HUES64 (cell line): ENCODE data around the gene ETNPPL.

ENCODE experiments used
- H3K27ac ChIP-seq: 2 replicates; pipeline ENCODE4 v1.7.0; 2013; ENCODE audit warnings: low read depth, low read length, inconsistent platforms
- H3K27me3 ChIP-seq: 2 replicates; pipeline ENCODE4 v1.6.1; 2013; ENCODE audit warnings: mild to moderate bottlenecking, low read length; ENCODE audit not compliant: insufficient read depth
- H3K36me3 ChIP-seq: 2 replicates; pipeline ENCODE4 v1.6.1; 2013; ENCODE audit warnings: mild to moderate bottlenecking, low read length; ENCODE audit not compliant: insufficient read depth
- H3K4me1 ChIP-seq: 2 replicates; pipeline ENCODE4 v1.6.1; 2013; ENCODE audit warnings: mild to moderate bottlenecking, low read length, moderate library complexity; ENCODE audit not compliant: insufficient read depth
- H3K4me3 ChIP-seq: 2 replicates; pipeline ENCODE4 v1.5.1; 2013; ENCODE audit warnings: mild to moderate bottlenecking, low read length, moderate library complexity
- H3K9ac ChIP-seq: 2 replicates; pipeline ENCODE4 v1.6.1; 2013; ENCODE audit warnings: mild to moderate bottlenecking, low read depth, low read length
- H3K9me3 ChIP-seq: 2 replicates; pipeline ENCODE4 v1.6.1; 2013; ENCODE audit warnings: low read depth, low read length; ENCODE audit not compliant: insufficient read depth
- WGBS: fragments of 150-250, 120-280 bp; methylation state at CpG from one replicate; pipeline ENCODE4 v1.1.7; 2013; ENCODE audit warnings: missing lambda C conversion rate; 5-methylcytosine and 5-hydroxymethylcytosine counted together

ETNPPL gene

GRCh38 chr4:108758498-108758897 is 4.4 kb downstream of the ETNPPL start:
- Histone ChIP-seq H3K4me1 (peaks cover 6% of the 10 kb centered on the region; the same call in 1 of the 2 replicates), H3K9ac (no peak overlapping the region), H3K27me3 (peaks cover 36% of the 10 kb centered on the region), H3K36me3 (no peaks in the 10 kb centered on the region), H3K9me3 (no peaks in the 10 kb centered on the region), H3K4me3 (no peak overlapping the region), H3K27ac (no peak overlapping the region)
- 98% methylated on average over 9 of the region's 9 CpGs for WGBS

- Histone ChIP-seq H3K9me3 (no peaks in the 10 kb centered on the region), H3K4me1 (no peaks in the 10 kb centered on the region), H3K36me3 (no peaks in the 10 kb centered on the region), H3K27me3 (no peaks in the 10 kb centered on the region), H3K4me3 (no peak overlapping the region), H3K27ac (no peak overlapping the region), H3K9ac (no peak overlapping the region)
Observed at GRCh38 chr4:108754327-108754726, 8.5 kb downstream of the ETNPPL start.

DNA sequence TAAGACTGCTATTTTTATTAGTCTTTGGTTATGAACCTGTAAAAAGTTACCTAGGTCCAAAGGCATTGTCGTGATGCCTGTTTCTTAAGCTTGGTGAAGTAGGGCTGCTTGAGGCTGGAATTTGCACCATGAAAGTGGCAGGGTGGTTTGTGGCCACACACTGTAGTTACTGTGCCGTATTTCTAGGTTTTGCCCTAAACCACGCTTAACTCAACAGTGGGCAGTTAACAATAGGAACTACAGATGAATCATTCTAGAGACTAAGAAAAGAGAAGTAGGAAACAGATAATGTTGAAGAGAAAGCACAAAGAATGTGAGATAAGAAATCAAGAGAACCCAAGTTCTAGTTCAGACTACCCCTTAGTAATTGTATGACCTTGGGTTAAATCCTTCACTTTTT is 11.5 kb downstream of the ETNPPL start:
- no peaks in the 10 kb centered on the region for H3K9me3 ChIP-seq
- H3K4me1 ChIP-seq, result no peaks in the 10 kb centered on the region
- no peak overlapping the region for H3K4me3 ChIP-seq
- H3K27me3 ChIP-seq, result no peaks in the 10 kb centered on the region
- no peak overlapping the region for H3K27ac ChIP-seq
- no peak overlapping the region for H3K9ac ChIP-seq
- no peaks in the 10 kb centered on the region for H3K36me3 ChIP-seq
- 91% methylated on average over 3 of the region's 3 CpGs for WGBS

DNA sequence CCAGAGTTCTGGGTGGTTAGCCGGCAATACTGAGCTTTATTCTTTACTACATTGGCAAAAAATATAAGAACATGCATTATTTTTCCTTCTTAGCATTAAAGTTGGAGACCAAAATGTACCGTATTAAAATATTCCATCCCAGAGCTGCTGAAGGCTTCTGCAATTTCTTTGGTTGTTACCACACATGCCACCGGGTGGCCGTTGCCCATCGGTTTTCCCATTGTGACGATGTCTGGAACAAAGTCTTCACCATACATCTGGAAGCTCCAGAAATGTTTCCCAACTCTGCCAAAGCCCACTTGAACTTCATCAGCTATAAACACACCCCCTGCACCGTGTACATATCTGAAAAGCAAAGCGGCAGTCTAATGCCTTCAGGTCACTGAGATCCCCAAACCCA is 13.7 kb downstream of the ETNPPL start:
- no peaks in the 10 kb centered on the region for H3K27me3 ChIP-seq
- no peaks in the 10 kb centered on the region for H3K36me3 ChIP-seq
- H3K4me3 ChIP-seq, result no peak overlapping the region
- H3K9ac ChIP-seq, result no peak overlapping the region
- H3K4me1 ChIP-seq, result no peaks in the 10 kb centered on the region
- no peaks in the 10 kb centered on the region for H3K9me3 ChIP-seq
- no peak overlapping the region for H3K27ac ChIP-seq
- WGBS, result 90% methylated on average over 8 of the region's 8 CpGs

DNA sequence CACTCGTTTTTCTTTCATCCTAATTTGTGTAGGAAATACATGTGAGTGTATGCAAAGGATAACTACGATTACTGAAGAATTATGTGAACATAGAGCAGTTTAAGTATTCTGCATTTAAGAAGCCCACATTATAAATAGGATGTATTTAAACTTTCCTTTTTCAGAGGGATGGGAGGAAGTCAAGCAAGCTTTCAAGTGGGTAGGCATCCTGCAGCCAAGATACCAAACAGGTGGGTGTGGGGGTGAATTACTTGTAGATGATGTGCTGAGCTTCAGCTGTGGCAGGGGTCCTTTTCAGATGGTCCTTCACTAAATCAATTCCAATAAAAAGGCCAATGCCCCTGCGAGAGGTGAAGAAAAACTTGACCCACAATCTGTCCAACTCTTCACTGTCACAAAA is 16.3 kb downstream of the ETNPPL start:
- no peaks in the 10 kb centered on the region for H3K36me3 ChIP-seq
- 96% methylated on average over 3 of the region's 3 CpGs for WGBS
- no peaks in the 10 kb centered on the region for H3K4me1 ChIP-seq
- H3K27me3 ChIP-seq, result no peaks in the 10 kb centered on the region
- no peaks in the 10 kb centered on the region for H3K9me3 ChIP-seq
- no peak overlapping the region for H3K4me3 ChIP-seq
- no peak overlapping the region for H3K9ac ChIP-seq
- H3K27ac ChIP-seq, result no peak overlapping the region

DNA sequence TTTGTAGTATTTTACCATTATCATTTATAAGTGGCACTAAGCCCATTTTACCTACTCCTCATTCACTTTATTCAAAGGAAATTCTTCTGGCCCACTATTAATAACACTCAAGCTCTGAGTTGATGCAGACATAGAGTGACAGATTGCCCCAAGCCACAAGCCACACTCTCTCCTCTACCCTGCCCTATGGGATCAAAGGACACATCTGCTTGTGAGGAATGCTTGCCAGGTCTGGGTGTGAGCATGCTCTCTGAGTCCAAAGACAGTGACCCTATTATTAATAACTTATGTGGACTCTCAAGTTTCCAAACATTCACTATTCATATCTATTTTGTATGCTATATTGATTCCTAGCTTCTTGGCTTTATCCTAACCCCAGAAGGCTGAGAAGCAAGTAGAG is 18.5 kb downstream of the ETNPPL start:
- no peaks in the 10 kb centered on the region for H3K9me3 ChIP-seq
- H3K36me3 ChIP-seq, result no peaks in the 10 kb centered on the region
- H3K4me3 ChIP-seq, result no peak overlapping the region
- H3K27me3 ChIP-seq, result no peaks in the 10 kb centered on the region
- no peaks in the 10 kb centered on the region for H3K4me1 ChIP-seq
- H3K27ac ChIP-seq, result no peak overlapping the region
- no peak overlapping the region for H3K9ac ChIP-seq

DNA sequence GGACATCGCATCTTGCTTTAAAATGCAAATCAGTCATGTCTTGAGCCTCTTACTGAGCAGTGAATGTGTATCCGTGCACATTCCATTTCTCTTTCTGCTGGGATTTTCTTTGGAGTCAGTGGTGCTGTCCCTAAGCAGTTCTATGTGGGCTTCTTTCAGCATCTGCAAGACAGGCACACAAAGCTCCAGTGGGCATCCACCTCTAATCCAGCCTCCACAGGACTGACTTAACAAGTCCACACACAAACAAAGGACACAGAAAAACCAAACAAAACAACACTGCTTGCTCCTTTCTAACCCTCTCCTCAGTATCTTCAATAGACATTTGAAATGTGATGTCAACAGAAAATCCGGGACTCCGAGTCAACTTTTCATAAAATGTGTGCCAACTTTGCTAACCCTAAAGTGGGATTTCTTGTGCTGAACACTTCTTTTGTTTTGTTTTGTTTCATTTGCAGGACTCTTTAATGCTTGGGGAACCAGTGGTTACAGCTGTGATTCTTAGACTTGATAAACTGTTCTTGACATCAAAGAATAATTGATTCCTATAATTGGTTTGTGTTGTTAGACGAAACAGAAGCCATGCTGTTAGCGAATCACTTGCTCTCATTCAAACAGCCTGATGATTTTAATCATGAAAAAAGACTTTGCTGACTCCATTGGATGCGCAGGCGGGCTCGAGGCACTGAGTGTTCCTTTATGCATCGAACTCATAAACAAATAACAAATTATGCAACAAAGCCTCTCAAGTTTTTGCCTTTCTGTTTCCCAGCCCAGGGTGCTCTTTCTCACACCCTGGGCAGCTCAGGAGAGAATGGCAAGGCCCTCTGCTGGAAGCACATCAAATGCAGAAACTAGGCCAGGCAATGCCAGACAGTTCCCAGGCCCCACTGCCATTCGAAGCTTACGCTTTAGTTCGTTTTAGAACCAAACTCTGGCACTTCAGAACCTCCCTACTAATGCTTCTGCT is 20.1 kb downstream of the ETNPPL start:
- Histone ChIP-seq H3K9ac (no peak overlapping the region), H3K27ac (no peak overlapping the region), H3K27me3 (no peaks in the 10 kb centered on the region), H3K4me3 (no peak overlapping the region), H3K4me1 (no peaks in the 10 kb centered on the region), H3K36me3 (no peaks in the 10 kb centered on the region), H3K9me3 (no peaks in the 10 kb centered on the region)
- WGBS, result 84% methylated on average over 13 of the region's 13 CpGs

DNA sequence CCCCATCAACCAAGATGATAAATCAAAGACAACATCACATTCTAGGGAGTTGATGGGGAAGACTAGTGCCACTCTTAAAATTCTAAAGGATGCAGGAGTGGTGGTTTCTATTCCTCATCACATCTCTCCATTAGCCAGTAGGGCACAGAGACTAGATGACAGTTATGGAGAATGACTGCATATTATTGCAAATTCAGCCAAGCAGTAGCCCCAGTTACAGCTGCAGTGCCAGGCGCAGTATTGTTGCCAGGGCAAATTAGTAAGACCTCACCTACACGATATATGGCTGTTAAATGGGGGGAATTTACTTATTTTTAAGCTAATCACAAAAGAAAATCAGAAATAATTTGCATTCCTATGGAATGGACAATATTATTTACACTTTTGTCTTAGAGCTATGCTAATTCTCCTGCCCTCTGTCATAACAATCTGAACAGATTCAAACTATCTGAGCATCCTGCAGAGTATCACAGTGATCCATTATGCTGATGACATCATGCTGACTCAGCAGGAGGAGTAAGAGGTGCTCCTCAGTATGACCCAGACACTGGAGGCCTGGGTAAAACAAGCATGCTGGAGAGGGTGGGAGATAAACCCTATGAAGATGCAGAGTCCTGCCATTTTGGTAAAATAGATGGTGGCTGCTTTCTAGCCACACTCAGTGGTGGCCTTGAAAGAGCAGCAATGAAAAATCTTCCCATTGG is 24.7 kb downstream of the ETNPPL start:
- H3K27ac ChIP-seq, result no peak overlapping the region
- no peak overlapping the region for H3K9ac ChIP-seq
- WGBS, result 92% methylated on average over 2 of the region's 2 CpGs
- H3K4me3 ChIP-seq, result no peak overlapping the region
- no peaks in the 10 kb centered on the region for H3K36me3 ChIP-seq
- no peaks in the 10 kb centered on the region for H3K9me3 ChIP-seq
- no peaks in the 10 kb centered on the region for H3K27me3 ChIP-seq
- H3K4me1 ChIP-seq, result no peaks in the 10 kb centered on the region

- H3K27ac ChIP-seq, result no peak overlapping the region
- WGBS, result 86% methylated on average over 2 of the region's 3 CpGs
Observed at GRCh38 chr4:108731006-108731405, 31.8 kb downstream of the ETNPPL start.

GRCh38 chr4:108730579-108730978 is 32.3 kb downstream of the ETNPPL start:
- no peaks in the 10 kb centered on the region for H3K36me3 ChIP-seq
- no peaks in the 10 kb centered on the region for H3K27me3 ChIP-seq
- H3K4me3 ChIP-seq, result no peak overlapping the region
- H3K4me1 ChIP-seq, result no peaks in the 10 kb centered on the region
- no peak overlapping the region for H3K9ac ChIP-seq
- 80% methylated on average over 1 of the region's 1 CpG for WGBS
- no peak overlapping the region for H3K27ac ChIP-seq
- peaks cover 20% of the 10 kb centered on the region for H3K9me3 ChIP-seq

More at GRCh38 chr4:108731006-108731405, 31.8 kb downstream of the ETNPPL start:
- H3K27me3 ChIP-seq, result no peaks in the 10 kb centered on the region
- H3K9ac ChIP-seq, result no peak overlapping the region
- H3K4me3 ChIP-seq, result no peak overlapping the region
- H3K4me1 ChIP-seq, result no peaks in the 10 kb centered on the region
- H3K36me3 ChIP-seq, result no peaks in the 10 kb centered on the region
- peaks cover 18% of the 10 kb centered on the region for H3K9me3 ChIP-seq

GRCh38 chr4:108729731-108730130 is 33.1 kb downstream of the ETNPPL start:
- Histone ChIP-seq H3K4me1 (no peaks in the 10 kb centered on the region), H3K36me3 (no peaks in the 10 kb centered on the region), H3K27me3 (no peaks in the 10 kb centered on the region), H3K27ac (no peak overlapping the region), H3K4me3 (no peak overlapping the region), H3K9me3 (peaks cover 29% of the 10 kb centered on the region), H3K9ac (no peak overlapping the region)
- WGBS, result 92% methylated on average over 1 of the region's 1 CpG
